HG02571 (cell line): ENCODE results near the gene CHRM2.

ENCODE experiments used
- ATAC-seq: cut with Tn5 transposase; IDR thresholded peaks from one replicate; pipeline ENCODE4 v1.9.1; 2021; ENCODE audit warnings: mild to moderate bottlenecking, moderate library complexity; ENCODE audit not compliant: unreplicated experiment

The CHRM2 gene

DNA sequence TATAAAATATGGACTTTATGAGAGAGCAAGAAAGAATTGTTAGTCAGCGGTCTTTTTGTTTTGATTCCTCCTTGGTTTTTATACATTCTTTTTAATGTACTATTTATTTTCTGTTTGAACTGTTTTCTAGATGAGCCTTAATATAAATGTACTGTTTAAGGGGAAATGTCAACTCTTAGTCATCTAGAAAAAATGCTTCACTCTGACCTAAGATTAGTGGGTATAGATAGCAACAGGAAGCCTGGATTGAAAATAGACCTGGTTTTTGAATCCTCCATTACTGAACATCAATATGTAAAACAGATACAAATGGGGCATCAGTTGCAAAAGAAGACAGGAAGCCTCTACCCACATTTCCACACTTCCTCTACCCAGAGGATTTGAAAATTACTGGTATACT, 87.8 kb downstream of the CHRM2 start:
- no peak for ATAC-seq

DNA sequence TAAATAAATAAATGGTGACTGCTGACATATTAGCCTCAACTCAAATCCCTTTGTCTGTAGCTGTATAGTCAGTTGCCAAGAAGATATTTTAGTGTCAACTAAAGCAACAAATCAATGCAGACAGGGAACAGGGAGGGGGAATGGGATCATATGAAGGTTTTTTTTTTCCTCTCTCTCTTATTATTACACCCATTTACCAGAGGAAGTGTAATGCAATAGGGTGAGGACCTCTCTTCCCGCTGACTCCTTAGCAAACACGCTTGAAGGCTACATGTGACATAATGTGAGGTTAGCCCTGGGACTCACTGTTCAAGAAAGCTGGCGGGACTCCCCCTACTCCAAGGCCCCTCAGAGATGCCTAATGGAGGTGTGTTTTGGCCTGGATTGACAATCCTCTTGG, 88.2 kb downstream of the CHRM2 start:
- no peak for ATAC-seq

DNA sequence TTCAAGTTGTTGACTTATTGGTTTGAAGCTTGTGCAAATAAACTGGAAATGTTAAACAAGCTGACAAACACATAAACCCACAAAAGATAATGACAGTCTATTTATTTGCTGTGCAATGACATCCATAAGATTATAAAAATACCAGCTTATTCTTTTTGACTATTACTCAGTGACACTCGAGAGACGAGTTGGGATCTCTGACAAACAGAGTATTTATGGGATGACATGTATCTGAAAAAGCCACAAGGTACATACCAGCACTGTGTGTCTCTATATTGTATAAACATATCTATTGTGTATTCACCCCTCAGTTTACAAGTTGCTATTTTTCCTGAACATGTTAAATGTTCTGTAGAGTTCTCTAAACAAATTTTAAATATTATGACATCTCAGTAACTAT, 88.9 kb downstream of the CHRM2 start:
- ATAC-seq, result no peak

DNA sequence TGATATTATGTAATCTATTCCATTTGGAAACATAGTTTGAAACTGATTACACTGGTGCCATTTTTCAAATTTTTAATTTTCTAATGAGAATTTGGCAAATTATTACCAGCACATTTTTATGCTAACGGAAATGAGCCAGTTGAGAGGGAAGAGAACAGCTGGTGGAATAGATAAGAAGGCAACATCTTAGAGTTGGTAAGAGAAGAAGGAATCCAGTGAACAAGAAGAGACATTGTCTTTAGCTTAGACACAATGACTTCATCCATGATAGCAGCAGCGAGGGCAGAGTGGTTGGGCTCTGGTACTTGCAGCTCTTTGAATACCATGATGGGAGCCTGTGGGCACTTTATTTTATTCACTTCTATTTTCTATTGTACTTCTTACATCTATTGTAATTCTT, 89.6 kb downstream of the CHRM2 start:
- ATAC-seq, result no peak

DNA sequence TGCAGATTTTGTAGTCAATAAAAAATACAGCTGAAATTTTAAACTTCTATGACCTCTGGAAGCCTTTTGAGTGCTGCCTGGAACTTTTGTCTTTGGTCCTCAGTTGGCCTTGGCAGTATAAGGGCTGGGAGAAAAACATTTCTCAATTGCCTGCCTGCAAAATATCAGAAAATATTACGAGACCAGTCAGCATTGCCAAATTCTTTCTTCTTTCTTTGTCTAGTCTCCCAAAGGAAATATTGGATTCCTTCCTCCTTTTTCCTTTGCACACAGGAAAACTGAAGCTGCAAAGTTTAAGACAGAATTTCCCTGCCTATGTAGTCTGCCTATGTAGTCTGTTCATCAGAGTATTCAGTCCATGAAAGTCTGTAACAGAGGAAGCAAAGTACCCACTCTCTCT, 95.9 kb downstream of the CHRM2 start:
- ATAC-seq, result no peak

DNA sequence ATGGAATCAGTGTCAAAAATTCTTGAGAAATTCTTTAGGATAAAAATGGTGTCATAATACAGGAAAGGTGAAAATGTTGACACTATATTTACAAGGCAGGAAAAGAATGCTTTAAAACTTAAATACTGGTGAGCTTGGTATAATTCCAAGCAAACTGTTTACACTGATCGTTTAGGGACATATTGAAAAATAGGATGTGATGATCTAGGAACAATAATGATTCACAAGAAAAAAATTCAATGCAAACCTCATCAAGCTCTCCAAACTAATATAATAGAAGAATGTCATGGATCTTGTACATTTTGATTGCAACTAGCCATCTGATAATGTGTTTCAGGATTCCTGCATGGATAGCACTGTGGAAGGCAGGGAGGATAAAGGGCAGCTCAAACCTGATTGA, 98.4 kb downstream of the CHRM2 start:
- ATAC-seq, result no peak

DNA sequence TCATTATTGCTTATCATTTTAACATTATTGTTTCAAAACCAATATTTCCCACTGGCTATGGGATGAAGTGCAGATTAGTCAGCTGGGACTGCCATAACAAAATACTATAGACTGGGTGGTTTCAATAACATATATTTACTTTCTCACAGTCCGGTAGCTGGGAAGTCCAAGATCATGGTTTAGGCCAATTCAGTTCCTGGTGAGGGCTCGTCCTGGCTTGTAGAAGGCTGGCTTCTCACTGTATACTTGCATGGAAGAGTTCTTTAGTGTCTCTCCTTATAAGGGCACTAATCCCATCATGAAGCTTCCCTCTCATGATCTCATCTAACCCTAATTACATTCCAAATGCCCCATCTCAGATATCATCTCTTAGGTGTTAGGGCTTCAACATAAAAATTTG, 101.3 kb downstream of the CHRM2 start:
- ATAC-seq, result no peak

DNA sequence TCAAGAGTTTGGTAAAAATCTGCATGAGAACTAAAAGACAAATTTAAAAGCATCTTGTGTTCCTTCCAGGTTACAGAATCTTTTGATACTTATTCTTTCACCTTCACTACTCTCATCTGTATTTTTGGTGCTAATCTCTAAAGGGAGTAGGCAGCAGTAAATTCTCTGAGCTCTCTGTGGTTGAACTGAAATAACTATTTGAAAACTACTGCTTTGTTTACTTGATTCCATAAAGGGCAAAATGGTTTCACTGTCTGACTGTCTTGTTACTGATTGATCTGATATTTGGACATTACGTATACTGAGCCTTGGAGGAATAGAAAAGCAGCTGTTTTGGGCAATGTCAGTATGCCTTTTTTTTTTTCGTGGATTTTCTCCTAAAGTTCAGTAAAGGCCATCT, 103.3 kb downstream of the CHRM2 start:
- no peak for ATAC-seq

DNA sequence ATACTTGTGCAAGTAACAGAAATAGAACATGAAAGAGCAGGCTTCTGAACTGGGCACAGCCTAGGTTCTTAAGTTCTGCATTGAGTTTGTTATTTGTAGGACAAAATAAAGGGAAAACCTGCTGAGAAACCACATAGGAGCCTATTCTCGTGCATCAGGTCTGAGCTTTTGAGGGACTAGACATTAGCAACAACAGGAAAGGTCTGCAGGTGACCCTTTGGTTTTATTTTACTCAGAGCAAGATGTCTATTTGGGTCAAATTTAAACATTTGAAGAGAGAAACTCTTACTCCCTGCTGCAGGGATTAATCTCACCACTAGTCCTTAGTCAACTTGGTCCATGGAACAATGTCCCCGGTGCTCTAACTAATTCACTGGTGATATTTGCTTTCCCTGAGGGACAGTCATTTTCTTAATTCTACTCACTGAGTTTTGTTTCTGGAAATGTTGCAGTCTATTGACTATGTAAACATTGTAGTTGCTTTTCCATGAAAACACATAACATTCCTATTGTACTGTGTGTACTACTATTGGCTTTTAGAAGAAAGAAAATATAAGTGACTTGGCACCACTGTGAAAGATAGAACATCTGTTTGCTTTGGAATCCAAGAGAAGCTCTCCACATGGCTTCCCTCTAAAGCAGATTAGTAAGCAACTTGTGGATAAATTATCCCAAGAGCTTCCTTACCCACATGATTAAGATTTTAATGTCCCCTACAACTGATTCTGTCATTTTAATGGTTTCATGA, 108.2 kb downstream of the CHRM2 start:
- ATAC-seq, result no peak

DNA sequence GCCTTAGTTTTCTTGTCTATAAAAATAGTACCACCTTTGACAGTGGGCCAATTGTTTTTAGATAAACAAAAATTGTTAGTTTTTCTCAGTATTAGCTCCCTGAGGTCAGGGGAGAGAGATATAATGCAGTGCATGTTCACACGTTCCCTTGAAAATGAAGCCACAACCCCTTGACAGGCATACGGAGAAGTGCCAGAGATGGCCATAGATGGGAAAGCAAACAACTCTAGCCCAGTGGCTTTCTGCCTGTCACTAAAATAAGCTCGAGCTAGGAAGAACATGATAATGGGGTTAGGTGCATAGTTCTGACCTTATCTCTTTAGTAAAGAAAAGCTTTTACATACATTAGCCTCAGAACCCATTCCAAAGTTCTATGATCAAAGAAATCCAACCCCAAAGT, 124.9 kb downstream of the CHRM2 start:
- ATAC-seq, result no peak

DNA sequence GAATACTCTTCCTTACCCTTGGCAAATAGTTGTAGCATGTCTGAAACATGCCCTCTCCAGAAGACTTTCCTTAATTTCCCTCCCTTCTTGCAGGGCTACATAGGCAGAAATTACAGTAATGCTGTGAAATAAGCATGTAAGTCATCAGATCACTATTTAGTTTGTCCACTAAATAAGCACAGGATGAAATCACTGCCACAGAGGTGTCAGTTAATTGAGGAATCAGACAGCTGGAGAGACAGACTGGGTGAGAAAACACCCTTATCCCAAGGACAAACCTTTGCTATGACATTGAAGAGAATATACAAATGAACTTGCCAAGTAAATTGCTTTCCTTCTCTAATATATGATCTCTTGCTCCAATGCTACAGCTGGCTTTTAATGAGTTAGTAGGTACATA, 129.3 kb downstream of the CHRM2 start:
- ATAC-seq, result no peak

DNA sequence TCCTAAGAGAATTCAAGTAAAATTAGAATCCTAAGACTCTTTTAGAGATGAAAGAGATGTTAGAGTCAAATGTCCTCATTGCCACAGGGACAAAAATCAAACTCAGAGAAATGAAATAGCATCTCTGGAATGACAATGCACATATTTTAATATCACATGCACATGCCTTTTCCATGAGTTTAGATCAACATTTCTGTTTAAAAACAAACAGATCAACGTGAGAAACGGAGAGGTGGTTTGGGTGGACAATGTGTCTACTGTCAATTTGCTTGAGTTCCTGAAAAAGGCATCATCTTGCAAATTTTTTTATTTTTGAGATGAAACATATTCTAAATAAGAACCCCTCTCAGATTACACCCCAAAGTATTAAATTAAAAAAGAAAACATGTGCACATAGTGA, 130.0 kb downstream of the CHRM2 start:
- no peak for ATAC-seq

DNA sequence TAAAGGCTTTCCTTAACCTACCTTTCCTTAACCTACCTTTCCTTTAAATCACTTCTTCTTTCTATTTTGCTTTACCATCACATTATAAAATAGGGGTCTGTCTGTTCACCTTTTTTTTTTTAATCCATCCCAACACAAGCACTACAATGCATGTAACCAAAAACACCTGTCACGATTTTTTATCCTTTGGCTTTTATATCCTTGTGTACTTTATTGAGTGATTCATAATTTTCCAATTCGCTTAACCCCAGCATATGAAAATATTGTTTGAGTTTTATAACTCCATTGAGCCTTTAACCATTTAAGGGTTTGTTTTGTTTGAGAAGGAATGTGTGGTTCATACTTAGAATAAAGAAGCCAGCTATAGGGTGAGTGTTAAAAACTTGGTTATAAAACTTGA, 132.2 kb downstream of the CHRM2 start:
- ATAC-seq, result no peak

DNA sequence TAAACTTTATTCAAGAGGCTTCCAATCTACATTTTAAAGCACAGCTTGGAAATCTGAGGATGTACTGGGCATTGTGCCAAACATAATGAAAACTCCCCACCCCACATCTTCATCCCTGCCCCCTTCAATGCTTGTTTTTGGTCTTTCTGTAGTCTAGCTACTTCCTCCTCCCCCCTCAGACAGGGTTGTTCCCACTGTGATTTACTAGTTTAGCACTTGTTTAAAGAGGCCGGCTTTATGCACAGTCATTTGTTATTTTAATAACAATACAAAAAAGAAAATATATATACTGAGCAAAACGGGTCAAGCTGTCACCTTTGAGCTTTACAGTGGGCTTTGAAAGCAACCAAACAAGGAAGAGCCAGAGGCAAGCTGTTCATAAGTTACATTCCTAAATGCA, 132.6 kb downstream of the CHRM2 start:
- ATAC-seq, result no peak

DNA sequence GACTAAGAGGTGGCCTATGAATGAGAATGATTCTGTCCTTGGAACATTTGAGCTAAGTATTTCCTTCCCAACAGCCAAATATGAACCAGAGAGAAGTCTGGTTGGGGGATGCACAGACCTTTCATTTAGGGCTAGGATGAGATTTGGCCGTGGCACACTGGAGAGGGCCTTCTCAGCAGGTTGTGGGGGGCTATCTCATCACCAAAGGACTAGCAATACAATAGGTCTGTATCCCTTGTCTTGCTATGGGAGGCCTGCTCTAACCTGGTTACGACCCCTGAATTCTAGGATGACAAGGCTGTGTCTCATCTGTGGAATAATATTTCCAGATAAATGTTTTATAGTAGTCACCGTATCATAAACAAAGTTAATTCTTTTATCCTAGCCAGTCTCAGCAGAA, 133.0 kb downstream of the CHRM2 start:
- ATAC-seq, result no peak

DNA sequence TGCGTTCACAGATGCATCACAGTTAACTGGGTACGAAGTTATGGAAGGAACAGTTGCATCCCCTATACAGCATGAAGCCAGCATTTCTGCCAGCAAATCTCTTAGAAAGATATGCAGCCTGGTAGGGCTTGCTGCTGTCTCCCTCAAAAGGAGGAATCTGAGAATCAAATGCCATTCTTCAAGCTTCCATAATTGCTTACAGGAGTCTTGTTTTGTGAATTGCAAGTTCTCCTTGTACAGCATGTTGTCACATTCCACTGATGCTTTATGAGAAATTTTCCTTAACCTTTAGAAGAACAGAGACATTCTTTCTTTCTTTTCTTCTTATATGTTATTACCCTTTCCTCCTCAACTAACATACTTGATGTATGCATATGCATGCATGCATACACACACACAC, 134.6 kb downstream of the CHRM2 start:
- no peak for ATAC-seq

DNA sequence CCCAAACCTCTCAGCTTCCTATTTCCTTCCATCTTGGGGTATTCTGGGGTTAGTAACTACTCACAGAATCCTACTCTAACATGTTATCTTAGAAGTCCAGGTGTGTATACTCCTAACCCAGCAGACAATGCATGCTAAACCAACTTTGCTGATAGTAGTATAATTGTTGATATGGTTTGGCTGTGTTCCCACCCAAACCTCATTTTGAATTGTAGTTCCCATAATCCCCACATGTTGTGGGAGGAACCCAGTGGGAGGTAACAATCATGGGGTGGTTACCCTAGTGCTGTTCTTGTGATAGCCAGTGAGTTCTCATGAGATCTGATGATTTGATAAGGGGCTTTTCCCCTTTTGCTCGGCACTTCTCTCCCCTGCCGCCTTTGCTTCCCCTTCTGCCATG, 135.1 kb downstream of the CHRM2 start:
- ATAC-seq, result no peak

DNA sequence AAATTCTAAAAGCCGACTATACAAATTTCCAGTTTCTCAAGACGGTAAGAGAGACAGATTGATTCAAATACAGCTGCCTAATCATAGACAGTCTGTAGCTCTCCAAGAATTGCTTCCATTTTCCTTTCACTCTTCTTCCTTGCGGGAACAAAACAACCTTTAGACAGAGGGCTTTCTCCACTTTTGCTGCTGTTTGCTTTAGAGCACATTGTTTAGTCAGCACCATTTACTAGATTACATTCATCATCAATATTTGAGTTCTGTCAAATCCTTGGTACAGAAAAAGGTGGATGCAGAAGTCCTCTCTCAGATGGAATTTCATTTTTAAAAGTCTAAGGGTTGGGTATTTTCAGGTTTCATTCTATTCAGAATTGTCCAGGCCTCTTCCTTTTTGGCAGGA, 137.4 kb downstream of the CHRM2 start:
- no peak for ATAC-seq

DNA sequence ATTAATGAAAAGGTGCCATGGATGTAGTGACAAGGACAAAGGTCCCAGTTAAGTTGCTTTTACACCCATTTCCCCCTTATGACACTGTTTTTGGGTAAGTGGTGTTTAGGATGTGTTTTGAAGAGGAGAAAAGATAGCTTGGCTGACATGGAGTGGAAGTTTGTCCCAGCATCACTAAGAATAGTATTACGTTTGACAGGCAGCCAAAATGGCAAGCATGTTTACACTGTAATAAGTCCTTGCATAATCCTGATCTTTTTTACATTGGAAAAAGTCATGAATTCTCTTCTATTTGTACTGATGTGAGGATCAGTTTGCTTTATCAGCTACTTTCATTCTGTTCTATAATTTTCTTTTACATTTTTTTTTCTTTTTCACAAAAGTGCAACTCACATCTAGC, 137.8 kb downstream of the CHRM2 start:
- no peak for ATAC-seq

DNA sequence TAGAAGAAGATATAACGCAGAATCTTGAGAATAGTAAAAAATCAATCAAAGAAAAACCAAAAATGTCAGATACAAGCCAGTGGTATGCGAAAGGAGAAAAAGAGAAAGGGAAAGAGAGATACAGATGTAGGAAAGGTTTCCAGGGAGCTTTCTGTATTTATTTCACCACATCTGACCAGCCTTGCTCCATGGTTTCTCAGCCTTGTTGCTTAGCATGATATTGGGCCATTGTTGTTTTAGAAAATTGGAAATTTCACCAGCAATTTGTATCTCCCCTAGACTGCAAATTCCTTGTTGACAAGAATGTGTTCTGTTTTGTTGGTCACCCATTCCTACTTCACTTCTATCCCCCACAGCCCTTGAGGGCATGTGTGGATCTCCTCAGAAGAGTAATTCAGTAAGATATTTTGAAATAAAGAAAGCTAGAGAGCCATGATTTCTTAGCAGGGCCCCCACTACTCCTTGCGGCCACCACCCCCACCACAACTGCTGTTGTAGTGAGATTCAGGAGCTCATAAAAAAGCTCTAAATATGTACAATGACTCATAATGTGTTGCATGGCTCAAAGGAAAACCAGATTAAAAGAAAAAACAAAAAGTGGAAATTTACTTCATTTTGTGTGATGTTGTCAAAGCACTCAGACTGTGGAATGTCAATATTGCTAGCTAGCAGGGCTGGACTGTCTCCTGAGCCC, 138.7 kb downstream of the CHRM2 start:
- ATAC-seq, result no peak

DNA sequence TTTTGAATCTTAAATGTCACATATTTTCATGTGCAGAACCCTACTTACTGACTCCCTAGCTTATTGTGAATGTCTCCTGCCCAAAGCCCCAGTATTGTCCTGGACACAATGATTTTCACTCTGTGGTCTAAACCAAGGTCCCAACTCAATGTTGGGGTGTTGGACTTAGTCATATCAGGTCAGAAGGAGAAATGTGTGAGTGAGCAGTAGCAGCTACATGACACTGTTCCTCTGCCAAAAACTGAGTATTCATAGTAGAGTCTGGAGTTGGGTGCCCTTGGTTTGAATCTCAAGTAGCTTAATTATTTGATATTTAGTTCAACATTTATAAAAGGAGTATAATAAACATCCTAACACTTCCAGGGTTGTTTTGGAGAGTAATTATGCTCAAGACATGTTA, 141.0 kb downstream of the CHRM2 start:
- ATAC-seq, result no peak

DNA sequence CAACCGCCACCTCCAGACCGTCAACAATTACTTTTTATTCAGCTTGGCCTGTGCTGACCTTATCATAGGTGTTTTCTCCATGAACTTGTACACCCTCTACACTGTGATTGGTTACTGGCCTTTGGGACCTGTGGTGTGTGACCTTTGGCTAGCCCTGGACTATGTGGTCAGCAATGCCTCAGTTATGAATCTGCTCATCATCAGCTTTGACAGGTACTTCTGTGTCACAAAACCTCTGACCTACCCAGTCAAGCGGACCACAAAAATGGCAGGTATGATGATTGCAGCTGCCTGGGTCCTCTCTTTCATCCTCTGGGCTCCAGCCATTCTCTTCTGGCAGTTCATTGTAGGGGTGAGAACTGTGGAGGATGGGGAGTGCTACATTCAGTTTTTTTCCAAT, 146.6 kb downstream of the CHRM2 start:
- no peak for ATAC-seq

DNA sequence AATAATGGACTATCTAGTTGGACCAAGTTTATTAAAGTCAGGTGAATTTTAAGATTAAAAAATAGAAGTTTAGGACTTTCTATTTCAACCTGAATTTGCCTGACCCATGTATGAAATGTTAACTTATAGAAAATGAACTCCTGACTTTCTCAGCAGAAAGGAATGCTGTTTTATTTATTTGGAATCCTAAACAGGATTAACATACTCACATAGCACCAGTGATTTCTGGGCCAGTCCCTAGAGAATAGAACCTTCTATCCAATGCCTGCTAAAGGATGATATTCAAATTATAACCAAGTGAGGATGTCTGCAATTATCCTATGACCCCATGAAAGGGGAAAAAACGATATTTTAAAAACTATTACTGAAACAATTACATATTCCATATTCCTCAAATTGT, 148.8 kb downstream of the CHRM2 start:
- ATAC-seq, result no peak
